Keratinocyte (primary cell): ENCODE results near the gene HERC5. TPM values are rescaled to one million over a fixed set of nuclear protein-coding genes. Genes with fewer than 3 reads are reported as not detected.

Source experiments
- DNase-seq: peaks from one replicate; pipeline ENCODE4 v3.0.0-alpha.2; 2011; ENCODE audit warnings: low read depth, missing footprints, low spot score
- FAIRE-seq: peaks from 2 replicates; lab custom pipeline; 2011; peaks lifted over from hg19 to GRCh38; lab: Jason Lieb, UNC
- H2AFZ ChIP-seq: 2 replicates; pipeline ENCODE4 v1.6.0; 2012; ENCODE audit warnings: low read length, control low read depth, inconsistent platforms; ENCODE audit not compliant: control insufficient read depth
- H3K27ac ChIP-seq: 2 replicates; pipeline ENCODE4 v1.5.1; 2011; ENCODE audit warnings: low read length; ENCODE audit not compliant: control insufficient read depth, insufficient read depth
- H3K27me3 ChIP-seq: 3 replicates; pipeline ENCODE4 v1.6.0; 2011; ENCODE audit warnings: low read length; ENCODE audit not compliant: control insufficient read depth, insufficient read depth; ENCODE audit errors: extremely low read depth
- H3K36me3 ChIP-seq, 2 experiments: 2 replicates in 1 of 2; 3 replicates in 1 of 2; pipeline ENCODE4 v1.5.1; 2011; ENCODE audit warnings: low read length in 2 of 2, mild to moderate bottlenecking in 1 of 2; ENCODE audit not compliant: control insufficient read depth in 2 of 2, insufficient read depth in 2 of 2; ENCODE audit errors: extremely low read depth in 1 of 2
- H3K4me1 ChIP-seq: 3 replicates; pipeline ENCODE4 v1.5.1; 2011; ENCODE audit warnings: low read length; ENCODE audit not compliant: control insufficient read depth, insufficient read depth; ENCODE audit errors: extremely low read depth
- H3K4me2 ChIP-seq: 3 replicates; pipeline ENCODE4 v1.6.0; 2011; ENCODE audit warnings: low read depth, low read length; ENCODE audit not compliant: control insufficient read depth, insufficient read depth; ENCODE audit errors: extremely low read depth
- H3K4me3 ChIP-seq, 3 experiments: fragments of 200-600 bp in 1 of 3; sonication (generic) in 1 of 3; 2 replicates in 2 of 3; 3 replicates in 1 of 3; pipeline ENCODE4 v1.5.1; 2011 to 2016; ENCODE audit warnings: low read length in 3 of 3, mild to moderate bottlenecking in 3 of 3, control low read depth in 2 of 3, inconsistent platforms in 1 of 3, low read depth in 1 of 3, mixed read lengths in 1 of 3, mixed run types in 1 of 3, moderate library complexity in 1 of 3; ENCODE audit not compliant: control insufficient read depth in 2 of 3, insufficient read depth in 2 of 3; ENCODE audit errors: extremely low read depth in 1 of 3
- H3K79me2 ChIP-seq: 2 replicates; pipeline ENCODE4 v1.6.0; 2012; ENCODE audit warnings: low read length; ENCODE audit not compliant: control insufficient read depth, insufficient read depth
- H3K9ac ChIP-seq: 3 replicates; pipeline ENCODE4 v1.6.0; 2011; ENCODE audit warnings: low read length; ENCODE audit not compliant: control insufficient read depth, insufficient read depth; ENCODE audit errors: extremely low read depth
- H3K9me1 ChIP-seq: 3 replicates; pipeline ENCODE4 v1.6.0; 2011; ENCODE audit warnings: low read length; ENCODE audit not compliant: control insufficient read depth, insufficient read depth; ENCODE audit errors: extremely low read depth
- H3K9me3 ChIP-seq: 2 replicates; pipeline ENCODE4 v1.5.1; 2012; ENCODE audit warnings: low read depth, low read length; ENCODE audit not compliant: control insufficient read depth
- H4K20me1 ChIP-seq: 3 replicates; pipeline ENCODE4 v1.6.0; 2011; ENCODE audit warnings: low read length; ENCODE audit not compliant: control insufficient read depth, insufficient read depth; ENCODE audit errors: extremely low read depth
- CTCF ChIP-seq, 3 experiments: IDR thresholded peaks in 1 of 3; conservative IDR thresholded peaks in 1 of 3; optimal IDR thresholded peaks in 1 of 3; 2 replicates in 2 of 3; 3 replicates in 1 of 3; pipeline versions ENCODE3 to v1.5.1; 2011; ENCODE audit warnings: low read length in 3 of 3, mild to moderate bottlenecking in 3 of 3, moderate library complexity in 2 of 3, control low read depth in 1 of 3, inconsistent platforms in 1 of 3; ENCODE audit not compliant: insufficient read depth in 2 of 3; ENCODE audit errors: extremely low read depth in 1 of 3
- EZH2 ChIP-seq: IDR thresholded peaks from one replicate; pipeline ENCODE4 v1.6.1; 2012; ENCODE audit warnings: inconsistent platforms, mild to moderate bottlenecking, low read length, moderate library complexity
- dilution Hi-C: fragments of 300-500 bp; cut with MboI; formaldehyde crosslinking; loops from one replicate; pipeline ENCODE4 v1.7.0; 2020; ENCODE audit warnings: low sequenced_read_pairs; ENCODE audit not compliant: extremely low pct_ligation_motif_present
- polyA plus RNA-seq, 5 experiments: library from polyadenylated mRNA; depleted of rRNA in 3 of 5; stranded (reverse) in 3 of 5; stranded (forward) in 1 of 5; unstranded in 1 of 5; fragments of >200 nt; gene quantifications; 1 replicate in 1 of 5; 2 replicates in 3 of 5; 3 replicates in 1 of 5; pipeline versions ENCODE4 v1.2.1 to v1.2.3, GENCODE V29; 2011 to 2012; ENCODE audit warnings: missing spikeins in 2 of 5, low read depth in 1 of 5, low replicate concordance in 1 of 5

The HERC5 gene
- polyA plus RNA-seq, 1 donor (not counting 4 experiments of a cell fraction or from before 2014, with no cell fraction given) = 3.4 TPM

GRCh38 chr4:88451205-88451604 lies 5.7 kb upstream of the HERC5 start:
- dilution Hi-C loops = no loop called here
- Histone ChIP-seq H3K4me3 (no peak overlapping the region), H3K27ac (no peak overlapping the region), H3K27me3 (no peaks in the 10 kb centered on the region), H3K4me1 (peaks cover 29% of the 10 kb centered on the region), H3K4me2 (no peak overlapping the region), H4K20me1 (no peaks in the 10 kb centered on the region), H3K9me1 (peaks cover 3% of the 10 kb centered on the region), H2AFZ (no peak overlapping the region), H3K36me3 (no peaks in the 10 kb centered on the region), H3K9ac (no peak overlapping the region), H3K79me2 (no peaks in the 10 kb centered on the region), H3K9me3 (no peaks in the 10 kb centered on the region)
- DNase-seq = no peak
- TF ChIP-seq CTCF (optimal IDR thresholded peaks at IDR 0.05 in 1 of 3, IDR thresholded peaks at IDR 0.05 in 1 of 3, conservative IDR thresholded peaks at IDR 0.05 in 1 of 3; ENCODE audit: extremely low read depth in 1 of 3, insufficient read depth in 2 of 3, low read length in 3 of 3) (no peak), EZH2 (no peak)
- no peak for FAIRE-seq

GRCh38 chr4:88452912-88453311 lies 4.0 kb upstream of the HERC5 start:
- DNase-seq (no peak), FAIRE-seq (no peak)
- dilution Hi-C loops = no loop called here

More at GRCh38 chr4:88452912-88453311, 4.0 kb upstream of the HERC5 start:
- Histone ChIP-seq H3K9ac (no peak overlapping the region), H3K36me3 (no peaks in the 10 kb centered on the region), H4K20me1 (no peaks in the 10 kb centered on the region), H3K9me1 (peaks cover 3% of the 10 kb centered on the region), H3K4me3 (no peak overlapping the region), H3K79me2 (no peaks in the 10 kb centered on the region), H3K4me2 (no peak overlapping the region), H2AFZ (no peak overlapping the region), H3K27ac (no peak overlapping the region), H3K27me3 (peaks cover 6% of the 10 kb centered on the region), H3K9me3 (no peaks in the 10 kb centered on the region), H3K4me1 (peaks cover 23% of the 10 kb centered on the region)
- TF ChIP-seq CTCF (optimal IDR thresholded peaks at IDR 0.05 in 1 of 3, IDR thresholded peaks at IDR 0.05 in 1 of 3, conservative IDR thresholded peaks at IDR 0.05 in 1 of 3; ENCODE audit: extremely low read depth in 1 of 3, insufficient read depth in 2 of 3, low read length in 3 of 3) (no peak), EZH2 (no peak)
